Activated B cell treated with CpG ODN at 0.5 μM for 24 hours (primary cell): Measurements from ENCODE around the gene LAPTM5. TPM values are rescaled to one million over a fixed set of nuclear protein-coding genes. Genes with fewer than 3 reads are reported as not detected.
A peak's percentile ranks its signal among the peaks of the same experiment; 100 is the strongest.

ENCODE experiments used
- ATAC-seq: fragments of 200-7000 bp; cut with Tn5 transposase; one replicate; pipeline ENCODE4 v1.10.0; 2021; ENCODE audit warnings: low read depth, mild to moderate bottlenecking, moderate library complexity
- CTCF ChIA-PET: fragments of 350-600 bp; sonication (Branson Sonifier 250); formaldehyde crosslinking; loops from one replicate; lab custom pipeline; 2021; ENCODE audit warnings: antibody characterized with exemption; lab: Charles Lee
- POLR2A ChIA-PET: fragments of 350-600 bp; sonication (Branson Sonifier 250); formaldehyde crosslinking; loops from one replicate; lab custom pipeline; 2021; ENCODE audit warnings: antibody characterized with exemption; lab: Charles Lee
- DNase-seq: peaks from one replicate; pipeline ENCODE4 v3.0.0; 2022
- H3K27ac Mint-ChIP-seq: one replicate; pipeline ENCODE4 v1.8.0; 2020; ENCODE audit warnings: mixed read lengths
- H3K27me3 Mint-ChIP-seq: one replicate; pipeline ENCODE4 v1.8.0; 2021; ENCODE audit warnings: mixed read lengths
- H3K36me3 Mint-ChIP-seq: one replicate; pipeline ENCODE4 v1.8.0; 2021; ENCODE audit warnings: low read depth, mixed read lengths
- H3K4me1 Mint-ChIP-seq: one replicate; pipeline ENCODE4 v1.8.0; 2021; ENCODE audit warnings: mixed read lengths
- H3K4me3 Mint-ChIP-seq: one replicate; pipeline ENCODE4 v1.8.0; 2020; ENCODE audit warnings: mild to moderate bottlenecking, mixed read lengths
- H3K9me3 Mint-ChIP-seq: one replicate; pipeline ENCODE4 v1.8.0; 2020; ENCODE audit warnings: mixed read lengths
- intact Hi-C: fragments of 100-400 bp; cut with micrococcal nuclease; formaldehyde crosslinking; loops from one replicate; pipeline ENCODE4 v1.15.1; 2024
- total RNA-seq: library from RNA; stranded (reverse); gene quantifications from 2 replicates; pipeline ENCODE4 v1.2.3, GENCODE V29; 2022
- TF ChIP-seq, protein P1 (sequence below): fragments of 200-600 bp; IDR thresholded peaks from one replicate; pipeline ENCODE4 v1.8.0; 2022; ENCODE audit warnings: antibody characterized with exemption, mild to moderate bottlenecking

LAPTM5 gene, protein sequence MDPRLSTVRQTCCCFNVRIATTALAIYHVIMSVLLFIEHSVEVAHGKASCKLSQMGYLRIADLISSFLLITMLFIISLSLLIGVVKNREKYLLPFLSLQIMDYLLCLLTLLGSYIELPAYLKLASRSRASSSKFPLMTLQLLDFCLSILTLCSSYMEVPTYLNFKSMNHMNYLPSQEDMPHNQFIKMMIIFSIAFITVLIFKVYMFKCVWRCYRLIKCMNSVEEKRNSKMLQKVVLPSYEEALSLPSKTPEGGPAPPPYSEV
- 726 and 766 TPM in 2 replicates for total RNA-seq

DNA sequence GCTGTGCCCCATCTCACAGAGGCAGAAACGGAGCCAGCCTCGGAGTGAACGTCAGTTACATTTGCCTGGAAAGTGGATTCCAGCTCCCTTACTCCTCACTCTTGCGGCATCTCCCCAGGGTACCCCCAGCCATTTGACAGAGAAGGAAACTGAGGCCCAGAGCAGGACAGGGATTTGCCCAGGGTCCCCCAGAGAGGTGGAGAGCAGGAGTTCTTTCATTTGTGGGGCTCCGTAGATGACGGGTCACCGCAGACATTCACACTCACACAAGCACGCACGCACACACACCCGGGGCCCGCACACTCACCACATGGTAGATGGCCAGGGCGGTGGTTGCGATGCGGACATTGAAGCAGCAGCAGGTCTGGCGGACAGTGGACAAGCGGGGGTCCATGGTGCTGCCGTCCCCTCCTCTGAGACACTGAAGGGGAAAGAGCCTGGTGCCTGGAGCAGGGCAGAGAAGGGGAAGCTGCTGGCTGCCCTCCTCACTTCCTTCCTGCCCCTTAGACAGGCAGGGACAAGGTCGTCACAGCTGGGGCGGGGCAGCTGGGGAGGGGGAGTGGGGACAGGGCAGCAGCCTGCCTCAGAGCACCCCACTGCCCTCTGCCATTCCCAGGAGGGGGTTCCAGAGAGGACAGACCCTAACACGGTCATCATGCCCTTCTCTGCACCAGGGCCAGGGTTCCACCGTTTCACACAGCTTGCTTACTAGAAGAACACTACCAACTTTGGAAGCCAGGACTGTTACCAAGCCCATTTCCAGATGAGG is at the start of gene LAPTM5:
Gene LAPTM5, minus strand, starts transcription at position 423 of the 769 bp plus-strand sequence. Its CDS starts 29 bp downstream, at position 394.
- peak; percentile 16 for ATAC-seq
- intact Hi-C loops, result no loop called here
- peaks cover 40% of the 10 kb centered on the region for H3K36me3 Mint-ChIP-seq
- peak within 1 kb of the TSS; percentile 96 for H3K27ac Mint-ChIP-seq
- no peaks in the 10 kb centered on the region for H3K9me3 Mint-ChIP-seq
- peak within 1 kb of the TSS; percentile 99 for H3K4me3 Mint-ChIP-seq
- peak; percentile 64 for DNase-seq
- H3K27me3 Mint-ChIP-seq, result no peaks in the 10 kb centered on the region
- ChIA-PET POLR2A (interaction anchor here (0.6 to 25.3 kb wide), 13 partner anchors 9 to 1332 kb away, joined by 3 to 662 read pairs (median 10); partner anchors contain the start of gene MATN1), CTCF (interaction anchor here (0.8 to 2.6 kb wide), 7 partner anchors 8 to 39 kb away, joined by 3 to 31 read pairs (median 5); no protein-coding TSS in a partner anchor)
- H3K4me1 Mint-ChIP-seq, result peaks cover 89% of the 10 kb centered on the region
- TF ChIP-seq, protein P1, sequence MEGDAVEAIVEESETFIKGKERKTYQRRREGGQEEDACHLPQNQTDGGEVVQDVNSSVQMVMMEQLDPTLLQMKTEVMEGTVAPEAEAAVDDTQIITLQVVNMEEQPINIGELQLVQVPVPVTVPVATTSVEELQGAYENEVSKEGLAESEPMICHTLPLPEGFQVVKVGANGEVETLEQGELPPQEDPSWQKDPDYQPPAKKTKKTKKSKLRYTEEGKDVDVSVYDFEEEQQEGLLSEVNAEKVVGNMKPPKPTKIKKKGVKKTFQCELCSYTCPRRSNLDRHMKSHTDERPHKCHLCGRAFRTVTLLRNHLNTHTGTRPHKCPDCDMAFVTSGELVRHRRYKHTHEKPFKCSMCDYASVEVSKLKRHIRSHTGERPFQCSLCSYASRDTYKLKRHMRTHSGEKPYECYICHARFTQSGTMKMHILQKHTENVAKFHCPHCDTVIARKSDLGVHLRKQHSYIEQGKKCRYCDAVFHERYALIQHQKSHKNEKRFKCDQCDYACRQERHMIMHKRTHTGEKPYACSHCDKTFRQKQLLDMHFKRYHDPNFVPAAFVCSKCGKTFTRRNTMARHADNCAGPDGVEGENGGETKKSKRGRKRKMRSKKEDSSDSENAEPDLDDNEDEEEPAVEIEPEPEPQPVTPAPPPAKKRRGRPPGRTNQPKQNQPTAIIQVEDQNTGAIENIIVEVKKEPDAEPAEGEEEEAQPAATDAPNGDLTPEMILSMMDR, result no peak

DNA sequence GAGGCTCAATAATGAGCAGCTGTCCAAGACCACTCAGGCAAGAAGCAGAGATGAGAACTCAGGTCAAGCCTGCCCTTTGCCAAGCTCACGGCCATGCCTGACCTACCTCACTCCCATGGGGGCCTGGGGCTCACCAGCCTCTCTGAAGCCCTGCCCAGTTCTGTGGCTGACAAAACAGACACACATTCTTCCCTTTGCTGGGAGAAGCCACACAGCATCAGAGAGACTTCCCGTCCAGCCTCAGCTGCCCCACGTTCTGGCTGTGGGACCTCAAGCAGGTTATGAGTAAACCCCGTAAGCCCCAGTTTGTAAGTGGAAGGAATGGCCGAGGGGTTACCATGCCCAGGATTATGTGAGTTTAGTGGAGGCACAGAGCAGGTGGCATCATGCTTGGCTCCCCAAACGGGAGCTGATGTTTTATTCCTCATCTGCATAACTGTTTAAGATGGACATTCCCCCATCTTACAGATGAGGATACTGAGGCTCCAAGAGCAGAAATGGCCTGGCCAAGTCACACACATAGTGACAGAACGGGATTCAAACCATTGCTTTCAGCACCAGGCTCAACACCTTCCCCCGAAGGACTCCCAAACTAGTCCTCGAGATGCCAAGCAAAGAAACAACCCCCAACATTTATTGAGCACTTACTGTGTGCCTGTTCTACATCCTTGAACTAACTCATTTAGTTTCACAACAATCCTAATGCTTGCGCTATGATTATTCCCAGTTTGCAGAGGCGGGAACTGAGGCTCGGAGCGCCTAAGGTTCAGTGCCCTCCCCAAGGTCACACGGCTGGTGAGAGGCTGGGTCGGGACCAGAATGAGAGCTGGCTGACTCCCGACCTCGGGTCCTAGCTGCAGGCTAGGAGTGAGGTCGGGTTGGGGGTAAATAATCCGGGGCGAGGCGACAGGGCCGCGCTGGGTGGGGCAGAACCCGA is 49.1 kb upstream of the LAPTM5 start:
- DNase-seq (no peak), ATAC-seq (no peak)
- Mint-ChIP-seq H3K4me3 (peak overlapping the region; percentile 19), H3K27ac (no peak overlapping the region), H3K36me3 (no peaks in the 10 kb centered on the region), H3K4me1 (peaks cover 33% of the 10 kb centered on the region), H3K27me3 (peaks cover 33% of the 10 kb centered on the region), H3K9me3 (no peaks in the 10 kb centered on the region)
- TF ChIP-seq, protein P1, result no peak
- intact Hi-C loops, result loop anchor here (10.0 kb wide), 1 partner anchor 1572 kb away; the partner anchor contains the start of genes MECR and PTPRU
- ChIA-PET POLR2A (interaction anchor here (0.6 to 1.7 kb wide), 13 partner anchors 16 to 106 kb away, joined by 3 to 8 read pairs (median 3); no protein-coding TSS in a partner anchor), CTCF (interaction anchor here (1.3 to 7.5 kb wide), 2 partner anchors 104 to 123 kb away, joined by 3 to 70 read pairs; no protein-coding TSS in a partner anchor)

DNA sequence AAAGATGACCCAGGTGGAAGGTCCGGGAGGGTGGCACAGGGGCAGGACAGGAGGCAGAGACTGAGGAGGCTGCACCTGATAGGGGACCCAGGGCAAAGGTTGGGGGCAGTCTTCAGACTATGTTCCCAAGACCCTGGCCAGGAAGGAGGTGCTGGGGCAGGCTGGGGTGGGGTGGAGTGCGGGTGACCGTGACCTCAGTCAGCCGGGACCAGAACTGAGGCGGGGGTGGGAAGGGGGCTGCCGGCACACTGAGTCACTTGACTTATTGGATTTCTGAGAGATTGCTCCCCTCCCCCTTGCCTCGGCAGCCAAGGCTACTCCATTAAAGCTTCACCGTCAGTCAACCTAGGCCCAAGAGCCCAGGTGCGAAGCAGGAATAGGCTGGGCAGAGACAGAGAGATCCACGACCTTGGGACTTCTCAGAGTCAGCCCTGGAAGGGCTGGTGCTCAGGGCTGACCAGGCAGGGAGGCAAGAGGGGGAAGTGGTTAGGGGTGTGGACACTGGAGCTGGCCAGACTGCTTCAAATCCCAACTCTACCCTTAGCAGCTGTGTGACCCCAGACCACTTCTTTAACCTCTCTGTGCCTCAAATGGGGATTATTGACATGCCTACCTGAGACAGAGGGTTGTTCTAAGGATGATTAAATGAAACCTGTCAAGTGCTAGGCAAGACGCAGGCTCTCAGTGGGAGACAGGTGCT is 47.9 kb upstream of the LAPTM5 start:
- intact Hi-C loops, result loop anchor here (1.0 to 10.0 kb wide), 2 partner anchors 76 to 1571 kb away; partner anchors contain the start of genes MECR and PTPRU
- Mint-ChIP-seq H3K27ac (no peak overlapping the region), H3K4me1 (peaks cover 33% of the 10 kb centered on the region), H3K4me3 (no peak overlapping the region), H3K27me3 (peaks cover 26% of the 10 kb centered on the region), H3K36me3 (no peaks in the 10 kb centered on the region), H3K9me3 (no peaks in the 10 kb centered on the region)
- ATAC-seq, result no peak
- POLR2A ChIA-PET, result interaction anchor here (0.9 to 1.4 kb wide), 5 partner anchors 24 to 85 kb away, joined by 3 to 4 read pairs (median 3); no protein-coding TSS in a partner anchor
- TF ChIP-seq, protein P1, result no peak
- DNase-seq, result no peak
- CTCF ChIA-PET, result interaction anchor here (1.3 to 7.5 kb wide), 4 partner anchors 23 to 124 kb away, joined by 3 to 158 read pairs (median 55); partner anchors contain the start of gene SDC3

DNA sequence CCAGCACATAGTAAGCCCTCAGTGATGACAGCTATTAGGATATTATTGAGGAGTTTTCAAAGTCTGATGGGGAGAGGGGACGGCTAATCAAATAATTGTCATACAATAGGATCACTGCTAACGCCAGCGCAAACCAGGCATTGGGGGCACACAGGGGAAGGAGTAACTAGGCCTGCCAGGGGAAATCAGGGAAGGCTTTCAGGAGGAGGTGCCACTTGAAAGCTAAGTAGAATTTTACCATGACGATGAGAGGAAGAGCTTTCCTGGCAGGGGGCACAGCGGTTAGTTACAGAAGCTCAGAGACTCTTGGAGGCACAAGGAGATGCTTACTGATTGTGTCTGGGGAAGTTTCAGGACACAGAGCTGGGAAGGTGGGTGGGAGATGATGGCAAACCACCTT is 47.2 kb upstream of the LAPTM5 start:
- Mint-ChIP-seq H3K4me1 (peaks cover 33% of the 10 kb centered on the region), H3K4me3 (no peak overlapping the region), H3K27ac (no peak overlapping the region), H3K36me3 (no peaks in the 10 kb centered on the region), H3K27me3 (peaks cover 22% of the 10 kb centered on the region), H3K9me3 (no peaks in the 10 kb centered on the region)
- TF ChIP-seq, protein P1, result no peak
- CTCF ChIA-PET, result interaction anchor here (0.9 to 7.5 kb wide), 4 partner anchors 14 to 125 kb away, joined by 3 to 158 read pairs (median 55); partner anchors contain the start of gene SDC3
- no peak for DNase-seq
- POLR2A ChIA-PET, result no interaction called here
- no peak for ATAC-seq
- intact Hi-C loops, result loop anchor here (1.0 to 10.0 kb wide), 2 partner anchors 76 to 1570 kb away; partner anchors contain the start of genes MECR and PTPRU
